ENCODE results near the gene MTHFD1L. TPM values are rescaled to one million over a fixed set of nuclear protein-coding genes. Genes with fewer than 3 reads are reported as not detected.

Gene MTHFD1L
- polyA plus RNA-seq, 3 donors, result 0.25 to 1.3 (median 0.39) TPM

DNA sequence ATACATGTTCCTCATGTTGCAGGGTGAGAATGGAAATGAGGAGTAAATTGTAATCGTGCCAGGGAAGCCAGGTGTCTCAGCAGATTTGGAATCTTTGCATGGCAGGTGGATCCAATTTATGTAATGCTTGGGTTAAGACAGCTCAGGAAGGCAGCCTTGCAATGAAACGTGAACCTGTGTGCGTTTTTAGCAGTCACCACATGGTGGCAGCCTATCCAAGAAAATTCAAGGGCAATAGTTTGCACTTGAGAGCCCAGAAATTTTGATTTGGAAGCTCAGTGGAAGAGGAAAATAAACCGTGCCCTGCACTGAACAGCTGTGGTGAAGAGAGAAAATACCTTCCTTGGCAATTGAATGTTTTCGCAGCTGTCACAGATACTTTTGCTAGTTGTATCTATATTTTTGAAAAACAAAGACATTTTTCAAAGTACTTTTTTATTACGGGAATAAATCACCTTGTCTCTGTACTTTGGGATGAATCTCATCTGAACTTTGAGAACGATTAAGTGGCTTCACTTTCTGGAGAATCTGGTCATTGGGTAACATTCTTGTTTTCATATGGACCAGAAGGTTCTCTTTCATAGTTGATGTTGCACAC is 26.5 kb downstream of the MTHFD1L start:
- H3K4me3 Mint-ChIP-seq, result no peak overlapping the region
- H3K36me3 Mint-ChIP-seq, result peaks cover 12 to 13% of the 10 kb centered on the region in 2 donors
- peaks cover 8% of the 10 kb centered on the region for H3K4me1 Mint-ChIP-seq
- Histone ChIP-seq H3K4me2 (replicated peaks; ENCODE audit: extremely low read depth, low read length, poor library complexity, severe bottlenecking) (no peak overlapping the region), H3K27me3 (ENCODE audit: control insufficient read depth in 2 of 2, insufficient read depth in 2 of 2, low read length in 2 of 2) (no peaks in the 10 kb centered on the region), H2AFZ (ENCODE audit: insufficient read depth, low read depth, low read length, poor library complexity, severe bottlenecking) (no peak overlapping the region), H3K27ac (ENCODE audit: low read depth in 1 of 2, low read length in 2 of 2) (no peak overlapping the region), H4K20me1 (ENCODE audit: insufficient read depth, low read length) (no peaks in the 10 kb centered on the region), H3K36me3 (replicated peaks in 1 of 2; ENCODE audit: control insufficient read depth in 1 of 2, insufficient read depth in 2 of 2, low read length in 2 of 2) (no peaks in the 10 kb centered on the region), H3K9me3 (replicated peaks in 1 of 2; ENCODE audit: control insufficient read depth in 1 of 2, insufficient read depth in 1 of 2, low read length in 2 of 2) (no peaks in the 10 kb centered on the region), H3K4me3 (replicated peaks in 1 of 3; ENCODE audit: low read depth in 2 of 3, low read length in 3 of 3) (no peak overlapping the region), H3K4me1 (ENCODE audit: control insufficient read depth in 1 of 2, insufficient read depth in 2 of 2, low read length in 2 of 2) (no peaks in the 10 kb centered on the region), H3K9ac (ENCODE audit: insufficient read depth, low read length, poor library complexity, severe bottlenecking) (no peak overlapping the region), H3K79me2 (ENCODE audit: insufficient read depth, low read length) (no peaks in the 10 kb centered on the region)
- TF ChIP-seq, protein P1, sequence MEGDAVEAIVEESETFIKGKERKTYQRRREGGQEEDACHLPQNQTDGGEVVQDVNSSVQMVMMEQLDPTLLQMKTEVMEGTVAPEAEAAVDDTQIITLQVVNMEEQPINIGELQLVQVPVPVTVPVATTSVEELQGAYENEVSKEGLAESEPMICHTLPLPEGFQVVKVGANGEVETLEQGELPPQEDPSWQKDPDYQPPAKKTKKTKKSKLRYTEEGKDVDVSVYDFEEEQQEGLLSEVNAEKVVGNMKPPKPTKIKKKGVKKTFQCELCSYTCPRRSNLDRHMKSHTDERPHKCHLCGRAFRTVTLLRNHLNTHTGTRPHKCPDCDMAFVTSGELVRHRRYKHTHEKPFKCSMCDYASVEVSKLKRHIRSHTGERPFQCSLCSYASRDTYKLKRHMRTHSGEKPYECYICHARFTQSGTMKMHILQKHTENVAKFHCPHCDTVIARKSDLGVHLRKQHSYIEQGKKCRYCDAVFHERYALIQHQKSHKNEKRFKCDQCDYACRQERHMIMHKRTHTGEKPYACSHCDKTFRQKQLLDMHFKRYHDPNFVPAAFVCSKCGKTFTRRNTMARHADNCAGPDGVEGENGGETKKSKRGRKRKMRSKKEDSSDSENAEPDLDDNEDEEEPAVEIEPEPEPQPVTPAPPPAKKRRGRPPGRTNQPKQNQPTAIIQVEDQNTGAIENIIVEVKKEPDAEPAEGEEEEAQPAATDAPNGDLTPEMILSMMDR (IDR thresholded peaks at IDR 0.05), result peak; percentile 92
- H3K27me3 Mint-ChIP-seq (ENCODE audit: low read depth in 3 of 3), result peaks cover 0 to 1% (median 0%) of the 10 kb centered on the region in 3 donors
- 13% methylated on average over 5 of the region's 7 CpGs for WGBS (ENCODE audit: insufficient coverage)
- intact Hi-C loops (cut with micrococcal nuclease), result loop anchor here (2.0 to 10.0 kb wide), 3 partner anchors 103 to 445 kb away; no protein-coding TSS in a partner anchor
- H3K9me3 Mint-ChIP-seq, result no peaks in the 10 kb centered on the region
- peak; percentile 24 to 48 (median 42) for DNase-seq
- H3K27ac Mint-ChIP-seq, result no peak overlapping the region

DNA sequence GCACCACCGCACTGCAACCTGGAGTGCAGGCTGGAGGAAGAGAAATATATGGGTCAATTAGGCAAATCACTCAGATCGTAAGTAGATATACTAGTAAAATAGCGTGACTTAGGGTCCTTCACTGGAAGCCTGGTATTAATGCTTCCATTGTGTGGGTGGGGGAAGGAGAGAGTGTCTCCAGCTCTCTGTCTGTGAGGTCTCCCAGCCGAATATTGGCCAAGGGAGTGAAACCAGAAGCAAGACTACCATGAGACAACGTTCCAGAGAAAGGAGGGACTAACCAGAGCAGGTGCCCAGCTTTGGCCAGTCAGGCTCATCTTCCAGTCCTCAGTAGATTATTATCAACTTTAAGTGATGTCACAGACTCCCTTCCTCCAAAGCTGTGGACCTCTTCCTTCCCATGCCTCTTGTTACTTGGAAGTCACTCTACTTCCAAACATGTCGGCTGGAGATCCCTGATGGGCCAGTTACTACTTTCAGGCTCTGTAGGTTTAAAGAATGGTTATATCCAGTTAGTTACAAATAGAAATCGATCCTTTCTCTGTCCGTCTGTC is 28.8 kb downstream of the MTHFD1L start:
- no peak for DNase-seq
- H3K79me2 ChIP-seq (ENCODE audit: insufficient read depth, low read length), result no peaks in the 10 kb centered on the region
- Mint-ChIP-seq H3K4me1 (peaks cover 18% of the 10 kb centered on the region), H3K36me3 (peaks cover 2 to 4% of the 10 kb centered on the region in 2 donors), H3K27ac (peak overlapping the region in 2 of 7 donors; percentile 13 to 14), H3K27me3 (ENCODE audit: low read depth in 3 of 3) (peaks cover 0 to 1% (median 0%) of the 10 kb centered on the region in 3 donors), H3K4me3 (no peak overlapping the region), H3K9me3 (no peaks in the 10 kb centered on the region)
- H3K4me1 ChIP-seq (ENCODE audit: control insufficient read depth in 1 of 2, insufficient read depth in 2 of 2, low read length in 2 of 2), result peaks cover 0 to 3% of the 10 kb centered on the region in 2 donors
- H2AFZ ChIP-seq (ENCODE audit: insufficient read depth, low read depth, low read length, poor library complexity, severe bottlenecking), result no peak overlapping the region
- H3K9me3 ChIP-seq (replicated peaks in 1 of 2; ENCODE audit: control insufficient read depth in 1 of 2, insufficient read depth in 1 of 2, low read length in 2 of 2), result no peaks in the 10 kb centered on the region
- no peaks in the 10 kb centered on the region for H3K27me3 ChIP-seq (ENCODE audit: control insufficient read depth in 2 of 2, insufficient read depth in 2 of 2, low read length in 2 of 2)
- H4K20me1 ChIP-seq (ENCODE audit: insufficient read depth, low read length), result no peaks in the 10 kb centered on the region
- intact Hi-C loops (cut with micrococcal nuclease), result loop anchor here in 1 of 2 donors (5.0 to 10.0 kb wide), 2 partner anchors 101 to 443 kb away; no protein-coding TSS in a partner anchor
- H3K4me2 ChIP-seq (replicated peaks; ENCODE audit: extremely low read depth, low read length, poor library complexity, severe bottlenecking), result no peak overlapping the region
- H3K9ac ChIP-seq (ENCODE audit: insufficient read depth, low read length, poor library complexity, severe bottlenecking), result no peak overlapping the region
- TF ChIP-seq, protein P1 (IDR thresholded peaks at IDR 0.05), result no peak
- no peak overlapping the region for H3K27ac ChIP-seq (ENCODE audit: low read depth in 1 of 2, low read length in 2 of 2)
- no peak overlapping the region for H3K4me3 ChIP-seq (replicated peaks in 1 of 3; ENCODE audit: low read depth in 2 of 3, low read length in 3 of 3)
- H3K36me3 ChIP-seq (replicated peaks in 1 of 2; ENCODE audit: control insufficient read depth in 1 of 2, insufficient read depth in 2 of 2, low read length in 2 of 2), result no peaks in the 10 kb centered on the region
- WGBS (ENCODE audit: insufficient coverage), result 98% methylated on average over 7 of the region's 8 CpGs

Measured in CD14-positive monocyte (primary cell).